Stimulated activated CD4-positive, alpha-beta T cell treated with anti-CD3 and anti-CD28 coated beads, Interleukin-4, amount 100 ng/mL, for 24 hours (primary cell): Measurements from ENCODE around the gene MBD2.
"Not testable (repeated sequence)": the region's sequence is repeated elsewhere in the genome, so short reads cannot be mapped to it uniquely, and the experiment has no call there.

ENCODE experiments used
- DNase-seq: peaks from one replicate; pipeline ENCODE4 v3.0.0-alpha.2; 2020

Gene MBD2

GRCh38 chr18:54233747-54234146 is 9.3 kb upstream of the MBD2 start:
- no peak for DNase-seq

DNA sequence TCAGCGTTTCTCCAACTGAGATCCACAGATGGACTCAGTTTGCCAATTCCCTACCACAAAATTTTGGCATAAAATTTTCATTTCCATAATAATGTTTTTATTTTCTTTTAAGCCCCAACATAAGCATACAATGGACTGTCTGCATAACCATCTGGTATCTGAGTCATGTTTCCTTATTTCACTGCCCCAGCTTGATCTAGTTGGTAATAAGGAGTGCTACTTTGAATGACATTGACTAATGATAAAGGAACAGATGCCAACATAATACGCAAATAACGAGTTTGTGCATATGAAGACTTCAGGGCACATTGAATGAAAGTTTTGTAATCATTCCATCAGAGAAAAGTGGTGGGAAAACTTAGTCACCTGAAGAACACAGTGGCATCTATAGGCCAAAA is 8.8 kb upstream of the MBD2 start:
- no peak for DNase-seq

- no peak for DNase-seq
These were observed 8.2 kb upstream of the MBD2 start for GRCh38 chr18:54232485-54233227.

- DNase-seq: peak; percentile 26
These were observed 5.1 kb upstream of the MBD2 start for GRCh38 chr18:54229421-54230059.

GRCh38 chr18:54228364-54228763 is 3.9 kb upstream of the MBD2 start:
- no peak for DNase-seq

DNA sequence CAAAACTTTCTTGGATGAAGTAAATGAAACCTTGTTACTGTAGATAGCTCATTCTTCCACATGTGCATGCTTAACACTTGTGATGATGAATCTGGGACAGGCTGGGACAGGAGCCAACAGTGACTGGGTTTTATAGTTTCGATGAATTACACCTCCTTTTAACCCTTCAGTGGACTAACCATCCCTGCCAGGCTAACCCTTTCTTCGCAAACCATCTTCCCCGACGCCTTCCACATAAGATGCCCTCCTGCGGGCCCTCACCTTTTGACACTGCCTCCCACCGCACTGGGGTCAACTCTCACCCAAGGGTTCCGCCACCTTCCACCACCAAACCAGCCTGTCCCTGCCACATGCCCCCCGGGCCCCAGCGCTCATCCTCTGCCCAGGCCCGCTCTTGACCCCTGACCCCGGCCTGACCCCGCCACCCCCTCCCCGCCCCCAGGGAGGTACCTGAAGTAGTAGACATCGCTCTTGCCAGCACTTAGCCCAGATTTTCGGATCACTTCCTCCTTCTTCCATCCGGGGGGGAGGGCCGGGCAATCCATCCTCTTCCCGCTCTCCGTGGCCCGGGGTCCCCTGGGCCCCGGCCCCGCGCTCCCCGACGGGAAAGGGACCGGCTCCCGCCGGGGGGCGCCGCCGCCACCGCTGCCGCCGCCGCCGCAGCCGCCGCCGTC is 764 bp downstream of the MBD2 start:
- DNase-seq: peak; percentile 75

DNA sequence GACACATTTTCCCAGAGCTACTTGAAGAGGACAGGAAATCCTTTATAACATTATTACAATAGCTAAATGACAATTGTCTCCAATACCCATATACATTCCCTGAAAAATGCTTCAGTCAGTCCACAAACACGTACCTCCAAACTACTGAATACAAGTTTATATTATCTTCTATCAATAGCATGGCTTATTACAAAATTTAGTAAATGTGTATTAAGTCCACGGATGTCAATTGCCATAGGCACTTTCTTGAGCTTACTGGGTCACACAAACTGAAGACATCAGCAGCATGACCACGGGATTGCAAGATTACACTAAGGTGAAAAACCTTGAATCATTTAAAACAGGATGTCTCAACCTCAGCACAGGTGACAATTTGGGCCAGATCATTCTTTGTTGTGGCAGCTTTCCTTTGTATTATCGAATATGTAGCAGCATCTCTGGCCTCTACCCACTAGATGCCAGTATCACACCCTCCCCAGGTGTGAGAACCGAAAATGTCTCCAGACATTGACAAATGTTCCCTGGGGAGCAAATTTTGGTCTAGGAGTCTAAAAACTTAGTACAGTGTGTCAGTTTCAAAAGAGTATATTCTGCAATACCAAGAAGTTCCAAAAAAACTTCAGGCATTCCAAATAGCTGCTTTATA is 1.4 kb downstream of the MBD2 start:
- peak; percentile 55 for DNase-seq

DNA sequence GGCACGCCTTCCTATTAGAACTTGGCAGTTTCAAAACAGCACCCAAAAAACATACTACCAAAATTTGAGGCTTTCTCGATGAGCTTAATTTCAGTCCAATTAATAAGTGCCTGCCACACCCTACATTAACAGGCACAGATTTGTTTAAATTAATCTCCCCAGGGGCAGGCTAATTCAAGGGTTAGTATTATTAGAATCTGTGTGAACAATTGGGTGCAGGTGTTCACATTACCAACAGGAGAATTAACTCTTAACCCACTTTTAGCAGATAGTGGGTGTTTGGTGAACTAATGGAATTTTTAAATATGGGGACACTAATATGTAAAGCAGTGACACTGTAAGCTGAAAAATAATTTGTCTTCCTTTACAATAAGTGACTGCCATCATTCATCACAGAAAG is 4.1 kb downstream of the MBD2 start:
- no peak for DNase-seq

- DNase-seq: not testable (repeated sequence)
These were observed 5.7 kb downstream of the MBD2 start for GRCh38 chr18:54218803-54219202.

DNA sequence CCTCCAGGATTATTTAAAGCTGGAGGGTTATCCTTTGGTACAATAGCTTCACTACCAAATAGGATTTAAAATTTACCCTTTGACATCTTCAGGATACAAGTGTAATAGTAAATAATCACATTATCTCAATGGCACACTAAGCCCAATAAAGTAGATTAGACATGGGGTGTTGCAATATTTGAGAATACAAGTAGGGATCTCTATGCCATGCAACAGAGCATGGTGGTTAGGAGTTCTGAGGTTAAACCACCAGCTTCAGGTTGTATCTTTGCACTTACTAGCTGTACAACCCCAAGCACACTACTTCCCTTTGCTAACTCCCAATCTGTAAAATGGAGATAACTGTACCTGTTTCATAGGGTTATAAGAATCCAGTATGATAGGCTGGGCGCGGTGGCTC is 6.2 kb downstream of the MBD2 start:
- DNase-seq: no peak

GRCh38 chr18:54217624-54218023 is 6.8 kb downstream of the MBD2 start:
- DNase-seq: no peak

GRCh38 chr18:54215069-54215468 is 9.4 kb downstream of the MBD2 start:
- no peak for DNase-seq

- DNase-seq: no peak
These were observed 14.0 kb downstream of the MBD2 start for GRCh38 chr18:54210463-54210862.

GRCh38 chr18:54209471-54210180 is 14.8 kb downstream of the MBD2 start:
- DNase-seq: no peak

DNA sequence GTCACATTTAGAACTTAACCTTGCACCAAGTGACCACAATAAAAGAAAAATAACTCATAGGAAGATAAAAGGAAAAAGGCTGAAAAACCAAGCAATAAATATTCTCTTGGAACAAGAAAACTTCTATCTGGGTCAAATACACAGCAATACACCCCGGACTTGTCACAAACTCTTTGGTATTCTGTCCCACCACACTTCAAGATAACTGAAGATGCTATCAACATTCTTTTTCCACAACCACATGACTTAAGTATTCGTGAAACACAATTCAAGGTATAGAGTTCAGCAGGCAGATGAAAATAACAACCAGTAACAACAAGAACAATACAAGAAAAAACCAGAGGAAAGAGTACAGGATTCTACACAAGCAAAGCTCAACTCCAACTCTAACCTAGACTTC is 18.0 kb downstream of the MBD2 start:
- no peak for DNase-seq

DNA sequence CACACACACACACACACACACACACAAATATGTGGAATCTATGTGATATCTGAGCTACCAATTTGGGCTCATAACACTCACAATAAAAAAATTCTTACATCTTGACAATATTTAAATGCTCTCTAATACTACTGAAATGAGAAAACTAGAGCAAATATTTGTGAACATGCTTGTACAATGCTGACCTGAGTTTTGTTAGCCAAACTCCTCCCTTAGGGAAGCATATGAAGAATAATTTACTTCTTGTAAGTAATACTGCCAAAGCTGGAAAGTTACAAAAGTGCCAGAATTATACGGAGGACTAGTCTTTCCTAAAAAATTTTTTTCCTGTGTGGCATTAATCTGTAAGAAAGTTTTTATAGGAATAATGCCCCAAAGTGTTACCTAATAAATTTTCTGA is 18.5 kb downstream of the MBD2 start:
- no peak for DNase-seq

DNA sequence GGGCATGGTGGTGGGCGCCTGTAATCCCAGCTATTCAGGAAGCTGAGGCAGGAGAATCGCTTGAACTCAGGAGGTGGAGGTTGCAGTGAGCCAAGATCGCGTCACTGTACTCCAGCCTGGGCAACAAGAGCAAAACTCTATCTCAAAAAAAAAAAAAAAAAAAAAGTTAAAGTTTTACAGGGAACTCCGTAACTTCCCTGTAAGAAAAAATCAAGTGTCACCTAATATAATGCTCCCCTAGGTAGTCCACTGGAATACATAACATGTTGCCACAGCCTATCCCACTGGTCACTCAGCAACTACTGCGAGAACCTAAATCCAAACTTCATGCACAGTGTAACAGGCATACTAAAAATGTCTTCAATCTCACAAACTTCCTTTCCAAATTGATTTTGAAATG is 19.0 kb downstream of the MBD2 start:
- not testable (repeated sequence) for DNase-seq

DNA sequence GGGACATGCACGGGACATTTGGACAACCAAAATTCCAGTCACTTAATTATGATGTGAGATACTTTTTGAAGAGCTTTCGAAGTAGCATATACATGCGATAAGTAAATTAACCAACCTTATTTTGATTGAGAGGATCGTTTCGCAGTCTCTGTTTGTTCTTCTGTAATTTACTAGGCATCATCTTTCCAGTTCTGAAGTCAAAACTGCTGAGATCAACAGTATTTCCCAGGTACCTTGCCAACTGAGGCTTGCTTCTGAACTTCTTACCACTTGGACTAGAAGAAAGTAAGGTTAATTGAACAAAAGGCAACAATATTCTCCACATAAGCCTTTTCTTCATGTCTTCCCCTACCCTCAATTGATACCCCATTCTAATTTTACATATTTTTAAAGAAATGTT is 19.6 kb downstream of the MBD2 start:
- no peak for DNase-seq

GRCh38 chr18:54203914-54204313 is 20.6 kb downstream of the MBD2 start:
- no peak for DNase-seq

GRCh38 chr18:54202851-54203250 is 21.6 kb downstream of the MBD2 start:
- no peak for DNase-seq

GRCh38 chr18:54197747-54198411 is 26.6 kb downstream of the MBD2 start:
- DNase-seq: no peak

GRCh38 chr18:54193786-54194185 is 30.7 kb downstream of the MBD2 start:
- DNase-seq: no peak

- DNase-seq: no peak
These were observed 31.6 kb downstream of the MBD2 start for GRCh38 chr18:54192900-54193299.
